GM23338 (cell line): ENCODE results near the gene RTN4RL2. TPM values are rescaled to one million over a fixed set of nuclear protein-coding genes. Genes with fewer than 3 reads are reported as not detected.

Experiments
- ATAC-seq: fragments of 200-7000 bp; cut with Tn5 transposase; 3 replicates; pipeline ENCODE4 v1.9.1; 2020
- DNase-seq: peaks from one replicate; pipeline ENCODE4 v3.0.0-alpha.2; 2015; ENCODE audit warnings: low spot score
- H2AFZ ChIP-seq: fragments of 200-600 bp; sonication (generic); 2 replicates; pipeline ENCODE4 v1.8.0; 2016; ENCODE audit warnings: antibody characterized with exemption, mild to moderate bottlenecking, moderate library complexity
- H3F3A ChIP-seq: fragments of 200-600 bp; sonication (generic); replicated peaks from 2 replicates; pipeline ENCODE4 v1.8.0; 2017; ENCODE audit warnings: antibody characterized with exemption, mixed run types, low read depth
- H3K27ac ChIP-seq: fragments of 200-600 bp; sonication (generic); 2 replicates; pipeline ENCODE4 v1.6.1; 2016; ENCODE audit warnings: low read depth
- H3K27me3 ChIP-seq: fragments of 200-600 bp; sonication (generic); 2 replicates; pipeline ENCODE4 v1.8.0; 2016; ENCODE audit warnings: mild to moderate bottlenecking, mixed run types, moderate library complexity; ENCODE audit not compliant: insufficient read depth
- H3K36me3 ChIP-seq: fragments of 200-600 bp; sonication (generic); 2 replicates; pipeline ENCODE4 v1.8.0; 2016; ENCODE audit warnings: mild to moderate bottlenecking; ENCODE audit not compliant: insufficient read depth
- H3K4me1 ChIP-seq: fragments of 200-600 bp; sonication (generic); 2 replicates; pipeline ENCODE4 v1.8.0; 2016; ENCODE audit warnings: mild to moderate bottlenecking, moderate library complexity; ENCODE audit not compliant: insufficient read depth
- H3K4me2 ChIP-seq: fragments of 200-600 bp; sonication (generic); 2 replicates; pipeline ENCODE4 v1.7.1; 2017; ENCODE audit warnings: mixed run types
- H3K4me3 ChIP-seq: fragments of 200-600 bp; sonication (generic); 2 replicates; pipeline ENCODE4 v1.6.1; 2016; ENCODE audit warnings: mixed run types
- H3K79me2 ChIP-seq: fragments of 200-600 bp; sonication (generic); replicated peaks from 2 replicates; pipeline ENCODE4 v1.8.0; 2017; ENCODE audit warnings: mild to moderate bottlenecking; ENCODE audit not compliant: insufficient read depth
- H3K9me2 ChIP-seq: fragments of 200-600 bp; sonication (generic); 2 replicates; pipeline ENCODE4 v1.8.0; 2017; ENCODE audit not compliant: insufficient read depth
- H4K20me1 ChIP-seq: fragments of 200-600 bp; sonication (generic); replicated peaks from 2 replicates; pipeline ENCODE4 v1.8.0; 2017; ENCODE audit warnings: mild to moderate bottlenecking; ENCODE audit not compliant: insufficient read depth
- H3K27ac Mint-ChIP-seq: 2 replicates; pipeline ENCODE4 v1.8.0; 2020; ENCODE audit warnings: inconsistent platforms, mild to moderate bottlenecking, moderate library complexity, mixed read lengths
- H3K27me3 Mint-ChIP-seq: 3 replicates; pipeline ENCODE4 v1.8.0; 2022; ENCODE audit warnings: low read depth, mild to moderate bottlenecking, moderate library complexity, mixed read lengths, inconsistent platforms; ENCODE audit not compliant: insufficient read depth, poor library complexity
- H3K36me3 Mint-ChIP-seq: 3 replicates; pipeline ENCODE4 v1.8.0; 2021; ENCODE audit warnings: low read depth, mild to moderate bottlenecking, inconsistent platforms, moderate library complexity, mixed read lengths
- H3K4me1 Mint-ChIP-seq: 3 replicates; pipeline ENCODE4 v1.8.0; 2020; ENCODE audit warnings: mild to moderate bottlenecking, inconsistent platforms, mixed read lengths
- H3K4me3 Mint-ChIP-seq: 3 replicates; pipeline ENCODE4 v1.8.0; 2021; ENCODE audit warnings: moderate library complexity, mild to moderate bottlenecking, inconsistent platforms, mixed read lengths
- H3K9me3 Mint-ChIP-seq: 3 replicates; pipeline ENCODE4 v1.8.0; 2020; ENCODE audit warnings: moderate library complexity, mild to moderate bottlenecking, inconsistent platforms, mixed read lengths
- CREB1 ChIP-seq: fragments of 250-450 bp; sonication (Bioruptor Pico); IDR thresholded peaks from 2 replicates; pipeline ENCODE4 v1.5.0; 2020; ENCODE audit warnings: low read depth, mild to moderate bottlenecking, moderate library complexity
- CTCF ChIP-seq, 2 experiments: fragments of 200-600 bp in 1 of 2; sonication (generic) in 1 of 2; conservative IDR thresholded peaks; 2 replicates each; pipeline versions ENCODE4 v1.5.1 to v1.6.1; 2016 to 2017; ENCODE audit warnings: antibody characterized with exemption in 2 of 2, low read depth in 2 of 2, mild to moderate bottlenecking in 2 of 2, moderate library complexity in 1 of 2
- ETS1 ChIP-seq: IDR thresholded peaks from 2 replicates; pipeline ENCODE4 v1.6.1; 2016; ENCODE audit warnings: antibody characterized with exemption
- EZH2 ChIP-seq: fragments of 200-600 bp; sonication (generic); IDR thresholded peaks from one replicate; pipeline ENCODE4 v1.8.0; 2017; ENCODE audit warnings: antibody characterized with exemption, mild to moderate bottlenecking, low read depth; ENCODE audit not compliant: unreplicated experiment
- EZH2phosphoT487 ChIP-seq: fragments of 200-600 bp; sonication (generic); IDR thresholded peaks from one replicate; pipeline ENCODE4 v1.8.1; 2018; ENCODE audit warnings: antibody characterized with exemption; ENCODE audit not compliant: unreplicated experiment
- JUNB ChIP-seq: IDR thresholded peaks from one replicate; pipeline ENCODE4 v1.6.1; 2016; ENCODE audit warnings: antibody characterized with exemption; ENCODE audit not compliant: unreplicated experiment
- POLR2AphosphoS5 ChIP-seq: IDR thresholded peaks from 2 replicates; pipeline ENCODE4 v1.6.1; 2016; ENCODE audit warnings: antibody characterized with exemption, low read depth
- STAT1 ChIP-seq: IDR thresholded peaks from one replicate; pipeline ENCODE4 v1.6.1; 2016; ENCODE audit warnings: antibody characterized with exemption; ENCODE audit not compliant: unreplicated experiment
- ZNF114 ChIP-seq: fragments of 250-450 bp; sonication (Bioruptor Pico); IDR thresholded peaks from 2 replicates; pipeline ENCODE4 v1.5.0; 2020; ENCODE audit warnings: mild to moderate bottlenecking, moderate library complexity
- ZNF331 ChIP-seq: fragments of 250-450 bp; sonication (Bioruptor Pico); IDR thresholded peaks from 2 replicates; pipeline ENCODE4 v1.5.0; 2020; ENCODE audit warnings: low read depth, mild to moderate bottlenecking, moderate library complexity
- polyA plus RNA-seq: library from polyadenylated mRNA; unstranded; fragments of >200 nt; fragmentation: Nextera tagmentation; extraction: Ambion mirVana; gene quantifications from 2 replicates; pipeline ENCODE4 v1.2.1, GENCODE V29; 2016
- total RNA-seq: library from RNA; depleted of rRNA; stranded (reverse); fragments of >200 nt; shearing (Covaris generic); gene quantifications from 2 replicates; pipeline ENCODE4 v1.2.3, GENCODE V29; 2014
- TF ChIP-seq, protein P1 (sequence below): IDR thresholded peaks from one replicate; pipeline ENCODE4 v1.6.1; 2018; ENCODE audit warnings: antibody characterized with exemption; ENCODE audit not compliant: unreplicated experiment

The RTN4RL2 gene
- total and polyA plus RNA-seq, 2 experiments from 2014 or later: 13.9 to 15.9 TPM

DNA sequence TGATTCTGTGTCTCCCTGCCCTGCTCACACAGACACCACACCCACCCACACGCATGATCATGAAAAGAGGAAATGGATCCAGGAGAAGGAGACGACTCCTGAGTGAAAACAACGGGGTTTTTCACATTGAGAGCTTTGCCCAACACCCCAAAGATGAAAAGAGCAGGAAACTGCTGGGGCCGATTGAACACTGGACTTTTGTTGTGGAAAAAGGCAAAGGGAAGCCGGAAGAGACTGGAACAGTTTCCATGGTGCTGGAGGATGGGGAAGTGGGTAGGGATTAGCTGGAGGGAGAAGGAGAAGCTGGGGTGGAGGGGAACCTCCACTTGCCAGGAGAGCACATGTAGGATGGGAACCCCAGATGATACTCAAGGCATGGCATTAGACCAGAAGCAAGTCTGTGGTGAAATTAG, 28.2 kb upstream of the RTN4RL2 start (continued):
- TF ChIP-seq, protein P1, sequence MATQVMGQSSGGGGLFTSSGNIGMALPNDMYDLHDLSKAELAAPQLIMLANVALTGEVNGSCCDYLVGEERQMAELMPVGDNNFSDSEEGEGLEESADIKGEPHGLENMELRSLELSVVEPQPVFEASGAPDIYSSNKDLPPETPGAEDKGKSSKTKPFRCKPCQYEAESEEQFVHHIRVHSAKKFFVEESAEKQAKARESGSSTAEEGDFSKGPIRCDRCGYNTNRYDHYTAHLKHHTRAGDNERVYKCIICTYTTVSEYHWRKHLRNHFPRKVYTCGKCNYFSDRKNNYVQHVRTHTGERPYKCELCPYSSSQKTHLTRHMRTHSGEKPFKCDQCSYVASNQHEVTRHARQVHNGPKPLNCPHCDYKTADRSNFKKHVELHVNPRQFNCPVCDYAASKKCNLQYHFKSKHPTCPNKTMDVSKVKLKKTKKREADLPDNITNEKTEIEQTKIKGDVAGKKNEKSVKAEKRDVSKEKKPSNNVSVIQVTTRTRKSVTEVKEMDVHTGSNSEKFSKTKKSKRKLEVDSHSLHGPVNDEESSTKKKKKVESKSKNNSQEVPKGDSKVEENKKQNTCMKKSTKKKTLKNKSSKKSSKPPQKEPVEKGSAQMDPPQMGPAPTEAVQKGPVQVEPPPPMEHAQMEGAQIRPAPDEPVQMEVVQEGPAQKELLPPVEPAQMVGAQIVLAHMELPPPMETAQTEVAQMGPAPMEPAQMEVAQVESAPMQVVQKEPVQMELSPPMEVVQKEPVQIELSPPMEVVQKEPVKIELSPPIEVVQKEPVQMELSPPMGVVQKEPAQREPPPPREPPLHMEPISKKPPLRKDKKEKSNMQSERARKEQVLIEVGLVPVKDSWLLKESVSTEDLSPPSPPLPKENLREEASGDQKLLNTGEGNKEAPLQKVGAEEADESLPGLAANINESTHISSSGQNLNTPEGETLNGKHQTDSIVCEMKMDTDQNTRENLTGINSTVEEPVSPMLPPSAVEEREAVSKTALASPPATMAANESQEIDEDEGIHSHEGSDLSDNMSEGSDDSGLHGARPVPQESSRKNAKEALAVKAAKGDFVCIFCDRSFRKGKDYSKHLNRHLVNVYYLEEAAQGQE: no peak
- TF ChIP-seq STAT1 (no peak), ZNF114 (CRISPR knock-in tag) (no peak), EZH2 (no peak), JUNB (no peak), ETS1 (no peak), CTCF (conservative IDR thresholded peaks at IDR 0.05; ENCODE audit: low read depth in 2 of 2) (no peak), EZH2phosphoT487 (no peak), CREB1 (CRISPR knock-in tag) (no peak), ZNF331 (CRISPR knock-in tag) (no peak), POLR2AphosphoS5 (no peak)

- TF ChIP-seq EZH2phosphoT487: no peak
These were observed 27.6 kb upstream of the RTN4RL2 start for GRCh38 chr11:57432714-57433163.

More at GRCh38 chr11:57432714-57433163, 27.6 kb upstream of the RTN4RL2 start:
- H3K4me1 Mint-ChIP-seq: peaks cover 1% of the 10 kb centered on the region; the same call in 1 of the 3 replicates
- no peaks in the 10 kb centered on the region for H3K9me2 ChIP-seq
- peaks cover 5% of the 10 kb centered on the region; the same call in 1 of the 2 replicates for H3K27me3 ChIP-seq
- H3F3A ChIP-seq: no peaks in the 10 kb centered on the region
- ATAC-seq (no peak), DNase-seq (no peak)
- H3K4me1 ChIP-seq: peaks cover 1% of the 10 kb centered on the region; the same call in 1 of the 2 replicates
- no peak overlapping the region for H3K4me3 Mint-ChIP-seq
- H3K27me3 Mint-ChIP-seq: peaks cover 12% of the 10 kb centered on the region
- H3K4me3 ChIP-seq: no peak overlapping the region
- no peak overlapping the region for H3K27ac Mint-ChIP-seq
- no peak overlapping the region for H2AFZ ChIP-seq
- no peaks in the 10 kb centered on the region for H3K36me3 ChIP-seq
- H3K79me2 ChIP-seq: no peaks in the 10 kb centered on the region
- H3K9me3 Mint-ChIP-seq: no peaks in the 10 kb centered on the region
- H3K36me3 Mint-ChIP-seq: no peaks in the 10 kb centered on the region
- H3K4me2 ChIP-seq: no peak overlapping the region
- no peak overlapping the region for H3K27ac ChIP-seq
- H4K20me1 ChIP-seq: no peaks in the 10 kb centered on the region
